ENCODE measurements around the gene TAF11L2.
"Not testable (repeated sequence)": the region's sequence is repeated elsewhere in the genome, so short reads cannot be mapped to it uniquely, and the experiment has no call there.

TAF11L2 gene

GRCh38 chr5:17528369-17528768 is 30.3 kb downstream of the TAF11L2 start, which contains the start of gene TAF11L6:
TSS of gene TAF11L6 (plus strand) at chr5:17528669.
- not testable (repeated sequence) for DNase-seq

Measured in NCI-H446 treated with DMSO at 0.1 percent for 48 hours (cell line).